ENCODE results near the gene SH3GL3. TPM values are rescaled to one million over a fixed set of nuclear protein-coding genes. Genes with fewer than 3 reads are reported as not detected.

SH3GL3 gene
- total RNA-seq, 1 donor from 2014 or later = not detected

DNA sequence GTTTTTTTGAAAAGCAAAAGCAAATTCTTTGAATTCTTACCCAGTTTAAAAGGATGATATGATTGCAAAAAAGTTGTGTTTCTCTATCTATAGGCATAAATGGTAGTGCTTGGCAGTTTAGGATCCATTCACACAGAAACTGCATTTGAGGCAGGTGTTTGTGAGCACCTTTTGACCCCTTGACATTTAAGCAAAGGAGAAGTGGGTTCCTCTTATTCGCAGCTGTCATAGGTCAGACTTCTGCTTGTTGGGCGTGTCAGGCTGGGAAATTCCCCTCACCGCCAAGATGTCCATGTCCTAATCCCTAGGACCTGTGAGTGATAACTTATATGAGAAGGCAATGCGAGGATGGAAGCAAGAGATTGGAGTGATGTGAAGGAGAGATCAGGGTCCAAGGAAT lies 67.4 kb downstream of the SH3GL3 start:
- H3K27me3 ChIP-seq (ENCODE audit: low read depth) = peaks cover 25% of the 10 kb centered on the region
- H3K27ac ChIP-seq (replicated peaks) = no peak overlapping the region
- no peaks in the 10 kb centered on the region for H3K9me3 ChIP-seq (replicated peaks)
- intact Hi-C loops (cut with micrococcal nuclease) = no loop called here
- no peak for DNase-seq
- H3K36me3 ChIP-seq = no peaks in the 10 kb centered on the region
- H3K4me1 ChIP-seq = no peaks in the 10 kb centered on the region
- TF ChIP-seq, protein P1, sequence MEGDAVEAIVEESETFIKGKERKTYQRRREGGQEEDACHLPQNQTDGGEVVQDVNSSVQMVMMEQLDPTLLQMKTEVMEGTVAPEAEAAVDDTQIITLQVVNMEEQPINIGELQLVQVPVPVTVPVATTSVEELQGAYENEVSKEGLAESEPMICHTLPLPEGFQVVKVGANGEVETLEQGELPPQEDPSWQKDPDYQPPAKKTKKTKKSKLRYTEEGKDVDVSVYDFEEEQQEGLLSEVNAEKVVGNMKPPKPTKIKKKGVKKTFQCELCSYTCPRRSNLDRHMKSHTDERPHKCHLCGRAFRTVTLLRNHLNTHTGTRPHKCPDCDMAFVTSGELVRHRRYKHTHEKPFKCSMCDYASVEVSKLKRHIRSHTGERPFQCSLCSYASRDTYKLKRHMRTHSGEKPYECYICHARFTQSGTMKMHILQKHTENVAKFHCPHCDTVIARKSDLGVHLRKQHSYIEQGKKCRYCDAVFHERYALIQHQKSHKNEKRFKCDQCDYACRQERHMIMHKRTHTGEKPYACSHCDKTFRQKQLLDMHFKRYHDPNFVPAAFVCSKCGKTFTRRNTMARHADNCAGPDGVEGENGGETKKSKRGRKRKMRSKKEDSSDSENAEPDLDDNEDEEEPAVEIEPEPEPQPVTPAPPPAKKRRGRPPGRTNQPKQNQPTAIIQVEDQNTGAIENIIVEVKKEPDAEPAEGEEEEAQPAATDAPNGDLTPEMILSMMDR (IDR thresholded peaks at IDR 0.05; ENCODE audit: borderline replicate concordance) = no peak
- no peak overlapping the region for H3K4me3 ChIP-seq

DNA sequence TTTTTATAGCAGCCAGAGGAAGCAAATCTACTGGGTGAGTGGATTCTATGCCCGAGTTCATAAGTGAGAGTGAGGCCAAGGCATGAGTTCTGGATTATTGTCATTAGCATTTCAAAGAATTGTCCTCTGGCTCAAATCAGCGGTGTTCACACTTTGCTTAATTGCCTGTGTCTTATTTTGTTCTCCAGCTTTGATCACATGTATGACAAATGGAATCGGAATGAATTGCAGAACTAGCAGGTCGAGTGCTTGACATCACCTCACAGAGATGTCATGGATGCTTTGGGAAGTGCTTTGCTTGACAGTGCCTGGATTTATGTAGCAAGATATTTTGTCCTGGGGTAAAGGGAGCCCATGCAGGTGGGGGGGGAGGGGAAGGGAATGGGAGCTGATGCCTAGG lies 68.0 kb downstream of the SH3GL3 start:
- Histone ChIP-seq H3K9me3 (replicated peaks) (no peaks in the 10 kb centered on the region), H3K36me3 (no peaks in the 10 kb centered on the region), H3K4me3 (no peak overlapping the region), H3K4me1 (no peaks in the 10 kb centered on the region), H3K27ac (replicated peaks) (no peak overlapping the region), H3K27me3 (ENCODE audit: low read depth) (peaks cover 28% of the 10 kb centered on the region)
- intact Hi-C loops (cut with micrococcal nuclease) = no loop called here
- TF ChIP-seq, protein P1 (IDR thresholded peaks at IDR 0.05; ENCODE audit: borderline replicate concordance) = no peak
- no peak for DNase-seq

DNA sequence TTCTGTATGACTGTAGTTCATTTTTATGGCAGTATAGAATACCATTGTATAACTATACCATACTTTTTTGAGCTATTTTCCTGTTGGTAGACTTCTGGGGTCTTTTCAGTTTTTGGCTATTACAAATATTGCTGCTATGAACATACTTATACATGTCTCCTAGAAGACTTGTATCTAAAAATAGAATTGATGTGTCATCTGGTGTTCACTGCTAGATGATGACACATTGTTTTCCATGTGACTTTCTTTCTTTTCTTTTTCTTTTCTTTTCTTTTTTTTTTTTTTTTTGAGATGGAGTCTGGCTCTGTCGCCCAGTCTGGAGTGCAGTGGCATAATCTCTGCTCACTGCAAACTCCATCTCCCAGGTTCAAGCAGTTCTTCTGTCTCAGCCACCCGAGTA lies 69.8 kb downstream of the SH3GL3 start:
- intact Hi-C loops (cut with micrococcal nuclease) = no loop called here
- Histone ChIP-seq H3K27me3 (ENCODE audit: low read depth) (peaks cover 44% of the 10 kb centered on the region), H3K27ac (replicated peaks) (no peak overlapping the region), H3K4me3 (no peak overlapping the region), H3K36me3 (no peaks in the 10 kb centered on the region), H3K4me1 (no peaks in the 10 kb centered on the region), H3K9me3 (replicated peaks) (no peaks in the 10 kb centered on the region)
- no peak for DNase-seq
- TF ChIP-seq, protein P1 (IDR thresholded peaks at IDR 0.05; ENCODE audit: borderline replicate concordance) = no peak

DNA sequence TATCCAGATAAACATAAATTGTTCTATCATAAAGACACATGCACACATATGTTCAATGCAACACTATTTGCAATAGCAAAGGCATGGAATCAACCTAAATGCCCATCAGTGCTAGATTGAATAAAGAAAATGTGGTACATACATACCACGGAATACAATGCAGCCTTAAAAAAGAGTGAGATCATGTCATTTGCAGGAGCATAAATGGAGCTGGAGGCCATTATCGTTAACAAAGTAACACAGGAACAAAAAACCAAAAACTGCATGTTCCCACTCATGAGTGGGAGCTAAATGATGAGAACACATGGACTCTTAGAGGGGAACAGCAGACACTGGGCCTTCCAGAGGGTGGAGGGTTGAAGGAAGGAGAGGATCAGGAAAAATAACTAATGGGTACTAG lies 79.2 kb downstream of the SH3GL3 start:
- intact Hi-C loops (cut with micrococcal nuclease) = no loop called here
- H3K36me3 ChIP-seq = no peaks in the 10 kb centered on the region
- H3K9me3 ChIP-seq (replicated peaks) = peaks cover 35% of the 10 kb centered on the region
- TF ChIP-seq, protein P1 (IDR thresholded peaks at IDR 0.05; ENCODE audit: borderline replicate concordance) = no peak
- H3K4me3 ChIP-seq = no peak overlapping the region
- no peak overlapping the region for H3K27ac ChIP-seq (replicated peaks)
- H3K4me1 ChIP-seq = no peaks in the 10 kb centered on the region
- peaks cover 11% of the 10 kb centered on the region for H3K27me3 ChIP-seq (ENCODE audit: low read depth)
- no peak for DNase-seq

DNA sequence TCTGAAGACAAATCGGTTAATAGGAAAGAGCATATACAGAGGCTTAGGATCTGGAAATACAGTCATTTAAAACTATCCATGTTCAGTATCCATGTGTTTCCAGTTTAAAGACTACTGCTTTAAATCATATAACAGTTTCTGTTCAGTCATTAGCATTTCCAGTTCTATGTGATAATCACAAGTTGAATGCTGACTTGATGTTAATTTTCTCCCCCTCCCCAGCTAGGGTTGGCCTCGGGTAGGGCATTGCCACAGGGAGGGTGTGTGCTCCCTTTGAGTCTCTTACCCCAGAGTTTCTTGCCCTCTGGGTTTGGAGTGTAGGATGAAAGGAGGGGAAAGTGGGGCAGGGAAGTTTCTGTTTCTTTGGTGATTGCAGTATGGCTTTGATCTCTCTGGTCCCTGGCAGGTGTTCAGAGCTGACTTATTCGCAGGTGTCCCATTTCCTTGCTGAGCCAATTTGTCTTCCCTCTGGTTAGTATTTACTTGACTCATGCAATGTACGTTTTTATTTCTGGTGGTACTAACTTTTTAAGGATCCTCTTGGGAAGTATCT lies 86.3 kb downstream of the SH3GL3 start:
- Histone ChIP-seq H3K9me3 (replicated peaks) (peaks cover 10% of the 10 kb centered on the region), H3K4me3 (no peak overlapping the region), H3K27ac (replicated peaks) (no peak overlapping the region), H3K36me3 (no peaks in the 10 kb centered on the region), H3K4me1 (no peaks in the 10 kb centered on the region), H3K27me3 (ENCODE audit: low read depth) (peaks cover 3% of the 10 kb centered on the region)
- TF ChIP-seq, protein P1 (IDR thresholded peaks at IDR 0.05; ENCODE audit: borderline replicate concordance) = no peak
- intact Hi-C loops (cut with micrococcal nuclease) = no loop called here
- DNase-seq = no peak

Data from left ventricle myocardium inferior (tissue), 1 donor.